H1 (cell line): ENCODE measurements around the gene SMIM1. TPM values are rescaled to one million over a fixed set of nuclear protein-coding genes. Genes with fewer than 3 reads are reported as not detected.

Experiments used
- CTCF ChIA-PET: fragments of 300-600 bp; sonication (Branson Sonifier 250); formaldehyde crosslinking; loops from one replicate; lab custom pipeline; 2021; ENCODE audit not compliant: partially characterized antibody; lab: Charles Lee
- POLR2A ChIA-PET: fragments of 300-600 bp; sonication (Branson Sonifier 250); formaldehyde crosslinking; loops from one replicate; lab custom pipeline; 2021; ENCODE audit warnings: inconsistent platforms; ENCODE audit not compliant: partially characterized antibody; lab: Charles Lee
- DNase-seq, 2 experiments: peaks; one replicate each; pipeline versions ENCODE4 v3.0.0 to v3.0.0-alpha.2; 2010 to 2022; ENCODE audit warnings: low spot score in 2 of 2, low read depth in 1 of 2, mixed read lengths in 1 of 2
- FAIRE-seq: peaks from 2 replicates; lab custom pipeline; 2011; peaks lifted over from hg19 to GRCh38; lab: Jason Lieb, UNC
- H2AFZ ChIP-seq: 2 replicates; pipeline ENCODE4 v1.8.1; 2012; ENCODE audit warnings: low read length, inconsistent platforms
- H2AK5ac ChIP-seq: 2 replicates; pipeline ENCODE4 v1.6.1; 2013; ENCODE audit warnings: low read depth, low read length
- H2BK120ac ChIP-seq: replicated peaks from 2 replicates; pipeline ENCODE3; 2013; ENCODE audit warnings: low read depth, low read length, inconsistent platforms
- H2BK12ac ChIP-seq: 2 replicates; pipeline ENCODE4 v1.6.1; 2013; ENCODE audit warnings: low read depth, low read length
- H2BK15ac ChIP-seq: 2 replicates; pipeline ENCODE4 v1.6.1; 2013; ENCODE audit warnings: low read length
- H2BK20ac ChIP-seq: 2 replicates; pipeline ENCODE4 v1.6.1; 2013; ENCODE audit warnings: low read length
- H2BK5ac ChIP-seq: 2 replicates; pipeline ENCODE4 v1.6.1; 2013; ENCODE audit warnings: low read depth, low read length
- H3K14ac ChIP-seq: 2 replicates; pipeline ENCODE4 v1.6.1; 2013; ENCODE audit warnings: inconsistent platforms; ENCODE audit not compliant: insufficient read length
- H3K18ac ChIP-seq: 2 replicates; pipeline ENCODE4 v1.6.1; 2013; ENCODE audit warnings: low read length; ENCODE audit errors: extremely low read depth
- H3K23ac ChIP-seq: 2 replicates; pipeline ENCODE4 v1.6.1; 2013; ENCODE audit warnings: inconsistent platforms; ENCODE audit not compliant: insufficient read length
- H3K23me2 ChIP-seq: 2 replicates; pipeline ENCODE4 v1.6.1; 2013; ENCODE audit warnings: low read depth, low read length
- H3K27ac ChIP-seq: 2 replicates; pipeline ENCODE4 v1.6.1; 2011; ENCODE audit warnings: low read depth, low read length, inconsistent platforms
- H3K27me3 ChIP-seq, 4 experiments: replicated peaks in 1 of 4; 1 replicate in 1 of 4; 2 replicates in 3 of 4; pipeline versions ENCODE4 v1.6.1 to v1.8.1; 2011 to 2013; ENCODE audit warnings: low read length in 3 of 4, mild to moderate bottlenecking in 3 of 4, inconsistent platforms in 2 of 4, mixed read lengths in 2 of 4, moderate library complexity in 1 of 4; ENCODE audit not compliant: control insufficient read depth in 3 of 4, insufficient read depth in 3 of 4; ENCODE audit errors: extremely low read depth in 1 of 4
- H3K36me3 ChIP-seq, 4 experiments: 2 replicates each; pipeline versions ENCODE4 v1.6.1 to v1.8.1; 2011 to 2013; ENCODE audit warnings: mild to moderate bottlenecking in 4 of 4, low read length in 3 of 4, moderate library complexity in 2 of 4, control low read depth in 1 of 4, inconsistent platforms in 1 of 4; ENCODE audit not compliant: insufficient read depth in 4 of 4, control insufficient read depth in 2 of 4
- H3K4ac ChIP-seq: replicated peaks from 2 replicates; pipeline ENCODE3; 2013; ENCODE audit warnings: low read length, low read depth, mixed read lengths, inconsistent platforms; ENCODE audit not compliant: insufficient read length
- H3K4me1 ChIP-seq, 4 experiments: replicated peaks in 1 of 4; 1 replicate in 1 of 4; 2 replicates in 3 of 4; pipeline versions ENCODE4 v1.6.1 to v1.8.1; 2011 to 2013; ENCODE audit warnings: low read length in 3 of 4, inconsistent platforms in 2 of 4, mixed read lengths in 1 of 4; ENCODE audit not compliant: insufficient read depth in 4 of 4, control insufficient read depth in 3 of 4
- H3K4me2 ChIP-seq, 2 experiments: 2 replicates each; pipeline versions ENCODE4 v1.6.1 to v1.8.1; 2011 to 2013; ENCODE audit warnings: low read depth in 2 of 2, low read length in 2 of 2, control low read depth in 1 of 2, inconsistent platforms in 1 of 2, mild to moderate bottlenecking in 1 of 2; ENCODE audit not compliant: insufficient read depth in 1 of 2
- H3K4me3 ChIP-seq, 4 experiments: fragments of 200-600, 300-600 bp in 1 of 4; sonication (generic), shearing (Covaris generic), sonication (Bioruptor Twin) in 1 of 4; 2 replicates each; pipeline versions ENCODE4 v1.5.1 to v1.8.1; 2011 to 2016; ENCODE audit warnings: low read length in 4 of 4, low read depth in 3 of 4, control low read depth in 2 of 4, inconsistent platforms in 2 of 4, mild to moderate bottlenecking in 2 of 4, mixed read lengths in 1 of 4, moderate library complexity in 1 of 4; ENCODE audit not compliant: insufficient read depth in 2 of 4; ENCODE audit errors: extremely low read depth in 1 of 4
- H3K56ac ChIP-seq: replicated peaks from 2 replicates; pipeline ENCODE3; 2013; ENCODE audit warnings: low read depth, mild to moderate bottlenecking, mixed read lengths, low read length, inconsistent platforms; ENCODE audit not compliant: insufficient read length
- H3K79me1 ChIP-seq: 2 replicates; pipeline ENCODE4 v1.6.1; 2013; ENCODE audit warnings: low read depth, low read length, control low read depth
- H3K79me2 ChIP-seq, 2 experiments: 2 replicates each; pipeline versions ENCODE4 v1.6.1 to v1.8.1; 2012 to 2013; ENCODE audit warnings: low read length in 2 of 2, mild to moderate bottlenecking in 2 of 2, inconsistent platforms in 1 of 2; ENCODE audit not compliant: insufficient read depth in 2 of 2, control insufficient read depth in 1 of 2
- H3K9ac ChIP-seq, 4 experiments: replicated peaks in 1 of 4; 1 replicate in 1 of 4; 2 replicates in 3 of 4; pipeline versions ENCODE4 v1.6.1 to v1.8.1; 2011 to 2013; ENCODE audit warnings: low read depth in 3 of 4, low read length in 3 of 4, control low read depth in 2 of 4, mild to moderate bottlenecking in 2 of 4, moderate library complexity in 2 of 4, inconsistent platforms in 1 of 4; ENCODE audit errors: extremely low read depth in 1 of 4
- H3K9me3 ChIP-seq, 2 experiments: 2 replicates each; pipeline versions ENCODE4 v1.6.1 to v1.8.1; 2012 to 2013; ENCODE audit warnings: mild to moderate bottlenecking in 2 of 2, moderate library complexity in 2 of 2, control low read depth in 1 of 2, inconsistent platforms in 1 of 2, low read depth in 1 of 2, low read length in 1 of 2, mixed read lengths in 1 of 2; ENCODE audit not compliant: insufficient read depth in 2 of 2
- H4K20me1 ChIP-seq, 2 experiments: replicated peaks in 1 of 2; 2 replicates each; pipeline versions ENCODE3 to v1.8.1; 2011 to 2013; ENCODE audit warnings: inconsistent platforms in 2 of 2, low read length in 2 of 2, mild to moderate bottlenecking in 1 of 2; ENCODE audit not compliant: insufficient read depth in 2 of 2, control insufficient read depth in 1 of 2
- H4K5ac ChIP-seq: 2 replicates; pipeline ENCODE4 v1.6.1; 2013; ENCODE audit warnings: low read length, low read depth, mixed read lengths, inconsistent platforms; ENCODE audit not compliant: insufficient read length
- H4K8ac ChIP-seq: 2 replicates; pipeline ENCODE4 v1.8.0; 2013; ENCODE audit warnings: mild to moderate bottlenecking, moderate library complexity, low read length, inconsistent platforms; ENCODE audit not compliant: insufficient read depth; ENCODE audit errors: extremely low read depth
- H4K91ac ChIP-seq: replicated peaks from 2 replicates; pipeline ENCODE3; 2013; ENCODE audit warnings: low read length, mixed read lengths, inconsistent platforms; ENCODE audit not compliant: insufficient read length
- BACH1 ChIP-seq: IDR thresholded peaks from 2 replicates; pipeline ENCODE4 v1.6.1; 2012; ENCODE audit warnings: low read length, improper control_type of control experiment
- SP1 ChIP-seq: IDR thresholded peaks from 2 replicates; pipeline ENCODE4 v1.6.1; 2011; ENCODE audit warnings: low read depth, low read length
- YY1 ChIP-seq: IDR thresholded peaks from 2 replicates; pipeline ENCODE4 v1.6.1; 2011; ENCODE audit warnings: low read depth, mild to moderate bottlenecking, low read length
- WGBS, 2 experiments: shearing (Covaris generic) in 1 of 2; methylation state at CpG; one replicate each; pipeline versions ENCODE4 v1.1.6 to v1.1.7; 2013 to 2015; ENCODE audit warnings: low lambda C conversion rate in 2 of 2, mixed read lengths in 2 of 2, inconsistent platforms in 1 of 2, low coverage in 1 of 2, missing lambda C conversion rate in 1 of 2; ENCODE audit not compliant: insufficient replicate concordance in 2 of 2, insufficient coverage in 1 of 2, insufficient read length in 1 of 2; ENCODE audit errors: extremely low coverage in 1 of 2, missing lambda C conversion rate in 1 of 2; 5-methylcytosine and 5-hydroxymethylcytosine counted together
- polyA plus RNA-seq, 7 experiments: library from polyadenylated mRNA; depleted of rRNA in 3 of 7; stranded (reverse) in 5 of 7; unstranded in 2 of 7; fragments of >200 nt in 5 of 7; fragments of 200-250 nt in 2 of 7; gene quantifications; 1 replicate in 5 of 7; 2 replicates in 1 of 7; 4 replicates in 1 of 7; pipeline versions ENCODE4 v1.2.1 to v1.2.3, GENCODE V29; 2011 to 2013; ENCODE audit warnings: missing spikeins in 2 of 7, mixed read lengths in 2 of 7
- total RNA-seq: library from RNA; stranded (reverse); fragmentation: NEBNext Ultra II Directional; extraction: Animal tissue kit (Norgen Biotek cat#: 25700); gene quantifications from 2 replicates; pipeline ENCODE4 v1.2.1, GENCODE V29; 2021

SMIM1 gene
- total and polyA plus RNA-seq, 2 of the 8 experiments (the other 6 are each of a cell fraction or from before 2014, with no cell fraction given), result 7.7 to 9.7 TPM

GRCh38 chr1:3788756-3789420, 16.3 kb downstream of the SMIM1 start:
- Histone ChIP-seq H3K14ac (no peak overlapping the region), H2BK5ac (peak overlapping the region; percentile 75; the same call in 1 of the 2 replicates), H4K20me1 (peaks cover 11 to 23% of the 10 kb centered on the region in 2 experiments), H3K27ac (no peak overlapping the region), H3K23me2 (peaks cover 4% of the 10 kb centered on the region; the same call in 1 of the 2 replicates), H4K91ac (no peak overlapping the region), H2AFZ (no peak overlapping the region), H3K79me2 (peaks cover 9 to 58% of the 10 kb centered on the region in 2 experiments), H3K4ac (no peak overlapping the region), H3K23ac (no peak overlapping the region), H3K27me3 (no peaks in the 10 kb centered on the region), H3K56ac (no peak overlapping the region), H2AK5ac (peak overlapping the region; percentile 82; the same call in 1 of the 2 replicates), H2BK12ac (no peak overlapping the region), H3K4me3 (no peak overlapping the region), H4K5ac (no peak overlapping the region), H3K9me3 (no peaks in the 10 kb centered on the region), H3K18ac (no peak overlapping the region), H3K4me2 (no peak overlapping the region), H2BK20ac (no peak overlapping the region), H3K4me1 (peaks cover 8 to 28% (median 19%) of the 10 kb centered on the region in 4 experiments), H2BK120ac (no peak overlapping the region), H4K8ac (peak overlapping the region; percentile 35), H2BK15ac (no peak overlapping the region), H3K79me1 (peaks cover 31% of the 10 kb centered on the region), H3K9ac (no peak overlapping the region; a peak in 1 of 7 replicates), H3K36me3 (peaks cover 10 to 28% (median 23%) of the 10 kb centered on the region in 4 experiments)
- FAIRE-seq, result no peak
- TF ChIP-seq YY1, result no peak
- TF ChIP-seq BACH1, result no peak
- no peak for TF ChIP-seq SP1
- ChIA-PET CTCF (interaction anchor here (0.5 to 1.5 kb wide), 3 partner anchors 11 to 110 kb away, joined by 3 to 4 read pairs (median 3); no protein-coding TSS in a partner anchor), POLR2A (interaction anchor here (1.7 to 9.8 kb wide), 3 partner anchors 10 to 60 kb away, joined by 3 to 84 read pairs (median 12); no protein-coding TSS in a partner anchor)
- no peak for DNase-seq
- WGBS, 2 experiments, result 86% methylated on average over 16 of the region's 16 CpGs; no CpG with 5 or more reads in 1 of the 2 experiments
